NCI-H2196 treated with DMSO at 0.1 percent for 48 hours (cell line): ENCODE results near the gene CNIH4.
"Not testable (repeated sequence)": the region's sequence is repeated elsewhere in the genome, so short reads cannot be mapped to it uniquely, and the experiment has no call there.

Source experiments
- DNase-seq: peaks from one replicate; lab custom pipeline; 2025; ENCODE audit not compliant: unreplicated experiment; lab: John Stamatoyannopoulos, UW

CNIH4 gene

GRCh38 chr1:224356685-224357625 lies at the start of gene CNIH4:
TSS of gene CNIH4 (plus strand) at chr1:224356879. CDS start at chr1:224356925, 46 bp downstream.
- peak; percentile 88 for DNase-seq

GRCh38 chr1:224308064-224308463 lies 48.6 kb upstream of the CNIH4 start:
- no peak for DNase-seq

GRCh38 chr1:224311503-224311902 lies 45.2 kb upstream of the CNIH4 start:
- not testable (repeated sequence) for DNase-seq

- DNase-seq = no peak
Observed at GRCh38 chr1:224312025-224312424, 44.7 kb upstream of the CNIH4 start.

- peak; percentile 80 for DNase-seq
Observed at GRCh38 chr1:224317383-224318045, 39.2 kb upstream of the CNIH4 start.

GRCh38 chr1:224321706-224322105 lies 35.0 kb upstream of the CNIH4 start:
- no peak for DNase-seq

GRCh38 chr1:224325959-224326358 lies 30.7 kb upstream of the CNIH4 start:
- DNase-seq = no peak

GRCh38 chr1:224328644-224329043 lies 28.0 kb upstream of the CNIH4 start:
- no peak for DNase-seq

- no peak for DNase-seq
Observed at GRCh38 chr1:224329484-224329841, 27.2 kb upstream of the CNIH4 start.

GRCh38 chr1:224329842-224330753 lies 26.6 kb upstream of the CNIH4 start, which contains the start of gene NVL:
TSS of gene NVL (minus strand) at chr1:224330172. CDS start at chr1:224330127, 45 bp downstream.
- peak; percentile 84 for DNase-seq

GRCh38 chr1:224331326-224331725 lies 25.4 kb upstream of the CNIH4 start:
- no peak for DNase-seq

- DNase-seq = no peak
Observed at GRCh38 chr1:224331824-224332223, 24.9 kb upstream of the CNIH4 start.

- DNase-seq = peak; percentile 56
Observed at GRCh38 chr1:224333309-224333926, 23.3 kb upstream of the CNIH4 start.

GRCh38 chr1:224333939-224334786 lies 22.5 kb upstream of the CNIH4 start:
- DNase-seq = no peak

- DNase-seq = no peak
Observed at GRCh38 chr1:224338150-224338838, 18.4 kb upstream of the CNIH4 start.

GRCh38 chr1:224339442-224340033 lies 17.1 kb upstream of the CNIH4 start:
- no peak for DNase-seq

- DNase-seq = not testable (repeated sequence)
Observed at GRCh38 chr1:224340453-224341384, 16.0 kb upstream of the CNIH4 start.

GRCh38 chr1:224343679-224344078 lies 13.0 kb upstream of the CNIH4 start:
- DNase-seq = no peak
